HG03196 (cell line): ENCODE data around the gene LITAF.
A peak's percentile ranks its signal among the peaks of the same experiment; 100 is the strongest.
"Not testable (repeated sequence)": the region's sequence is repeated elsewhere in the genome, so short reads cannot be mapped to it uniquely, and the experiment has no call there.

Source experiments
- ATAC-seq: cut with Tn5 transposase; IDR thresholded peaks from one replicate; pipeline ENCODE4 v1.9.1; 2021; ENCODE audit not compliant: unreplicated experiment

Gene LITAF

GRCh38 chr16:11576427-11577289 is 10.1 kb downstream of the LITAF start:
- peak; percentile 59 for ATAC-seq

GRCh38 chr16:11575223-11575589 is 11.5 kb downstream of the LITAF start:
- no peak for ATAC-seq

- ATAC-seq = no peak
Measured at GRCh38 chr16:11572301-11572995, 14.3 kb downstream of the LITAF start.

DNA sequence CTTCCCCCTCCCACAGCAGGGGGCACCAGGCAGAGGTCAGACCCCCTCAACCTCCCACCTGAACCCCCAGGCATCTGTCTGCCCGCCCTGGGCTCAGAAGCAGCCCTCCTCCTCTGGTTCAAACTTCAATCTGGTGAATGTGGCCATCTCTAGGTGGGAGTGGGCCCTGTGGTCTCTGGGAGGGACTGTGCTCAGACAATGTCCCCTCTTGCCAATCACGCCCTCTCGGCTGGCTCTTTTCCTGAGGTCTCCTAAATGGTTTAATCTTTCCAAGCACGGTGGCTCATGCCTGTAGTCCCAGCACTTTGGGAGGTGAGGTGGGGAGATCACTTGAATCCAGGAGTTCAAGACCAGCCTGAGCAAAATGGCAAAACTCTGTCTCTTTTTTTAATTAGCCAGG is 15.2 kb downstream of the LITAF start:
- no peak for ATAC-seq

DNA sequence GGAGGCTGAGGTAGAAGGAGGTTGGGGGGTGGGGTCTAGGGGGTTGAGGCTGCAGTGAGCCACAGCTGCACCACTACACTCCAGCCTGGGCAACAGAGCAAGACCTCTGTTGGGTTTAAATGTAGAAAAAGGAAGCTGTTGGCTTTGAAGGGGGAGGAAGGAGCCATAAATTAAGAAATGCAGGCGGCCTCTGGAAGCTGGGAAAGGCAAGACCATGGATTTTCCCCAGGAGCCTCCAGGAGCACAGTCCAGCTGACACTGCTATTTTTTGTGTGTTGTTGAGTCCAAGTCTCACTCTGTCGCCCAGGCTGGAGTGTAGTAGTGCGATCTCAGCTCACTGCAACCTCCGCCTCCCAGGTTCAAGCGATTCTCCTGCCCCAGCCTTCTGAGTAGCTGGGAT is 15.9 kb downstream of the LITAF start:
- ATAC-seq = no peak

GRCh38 chr16:11570258-11570657 is 16.5 kb downstream of the LITAF start:
- no peak for ATAC-seq

- ATAC-seq = no peak
Measured at GRCh38 chr16:11566398-11566797, 20.3 kb downstream of the LITAF start.

GRCh38 chr16:11565665-11566064 is 21.1 kb downstream of the LITAF start:
- no peak for ATAC-seq

GRCh38 chr16:11564046-11564926 is 22.4 kb downstream of the LITAF start:
- ATAC-seq = no peak

DNA sequence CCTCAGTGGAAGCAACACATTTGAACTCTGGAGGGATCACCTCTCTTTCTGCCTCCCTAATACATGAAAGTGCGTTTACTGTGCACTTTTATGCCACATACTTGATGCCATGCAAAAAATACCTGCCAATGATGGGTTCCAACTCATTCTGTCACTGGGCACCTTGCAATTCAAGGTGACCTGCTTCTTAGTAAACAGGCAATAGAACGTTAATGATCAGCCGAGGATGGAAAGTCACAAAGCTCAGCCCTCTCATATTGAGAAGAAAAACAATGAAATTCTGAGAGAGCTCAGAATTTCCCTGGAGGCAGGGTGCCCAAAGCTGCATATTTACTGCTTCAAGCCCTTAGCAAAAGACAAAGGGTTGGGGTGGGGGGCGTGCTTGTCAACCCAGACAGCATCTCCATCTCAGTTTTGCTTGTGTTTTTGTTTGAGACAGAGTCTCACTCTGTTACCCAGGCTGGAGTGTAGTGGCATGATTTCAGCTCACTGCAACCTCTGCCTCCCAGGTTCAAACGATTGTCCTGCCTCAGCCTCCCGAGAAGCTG is 23.2 kb downstream of the LITAF start:
- ATAC-seq = no peak

DNA sequence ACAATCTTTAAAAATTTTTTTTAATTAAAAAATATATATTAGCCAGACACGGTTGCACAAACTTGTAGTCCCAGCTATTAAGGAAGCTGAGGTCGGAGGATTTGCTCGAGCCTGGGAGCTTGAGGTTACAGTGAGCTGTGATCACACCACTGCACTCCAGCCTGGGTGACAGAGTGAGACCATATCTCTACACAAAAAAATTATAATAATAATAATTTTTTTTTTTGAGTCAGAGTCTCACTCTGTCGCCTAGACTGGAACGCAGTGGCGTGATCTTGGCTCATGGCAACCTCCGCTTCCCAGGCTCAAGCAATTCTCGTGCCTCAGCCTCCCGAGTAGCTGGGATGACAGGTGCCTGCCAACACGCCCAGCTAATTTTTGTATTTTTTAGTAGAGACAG is 23.8 kb downstream of the LITAF start:
- ATAC-seq = no peak

- no peak for ATAC-seq
Measured at GRCh38 chr16:11562411-11562810, 24.3 kb downstream of the LITAF start.

GRCh38 chr16:11561856-11562255 is 24.9 kb downstream of the LITAF start:
- ATAC-seq = no peak

- ATAC-seq = no peak
Measured at GRCh38 chr16:11561454-11561805, 25.3 kb downstream of the LITAF start.

GRCh38 chr16:11560701-11561453 is 25.8 kb downstream of the LITAF start:
- no peak for ATAC-seq

- not testable (repeated sequence) for ATAC-seq
Measured at GRCh38 chr16:11558308-11558823, 28.4 kb downstream of the LITAF start.

GRCh38 chr16:11557801-11558200 is 28.9 kb downstream of the LITAF start:
- ATAC-seq = no peak

- no peak for ATAC-seq
Measured at GRCh38 chr16:11556945-11557720, 29.6 kb downstream of the LITAF start.

DNA sequence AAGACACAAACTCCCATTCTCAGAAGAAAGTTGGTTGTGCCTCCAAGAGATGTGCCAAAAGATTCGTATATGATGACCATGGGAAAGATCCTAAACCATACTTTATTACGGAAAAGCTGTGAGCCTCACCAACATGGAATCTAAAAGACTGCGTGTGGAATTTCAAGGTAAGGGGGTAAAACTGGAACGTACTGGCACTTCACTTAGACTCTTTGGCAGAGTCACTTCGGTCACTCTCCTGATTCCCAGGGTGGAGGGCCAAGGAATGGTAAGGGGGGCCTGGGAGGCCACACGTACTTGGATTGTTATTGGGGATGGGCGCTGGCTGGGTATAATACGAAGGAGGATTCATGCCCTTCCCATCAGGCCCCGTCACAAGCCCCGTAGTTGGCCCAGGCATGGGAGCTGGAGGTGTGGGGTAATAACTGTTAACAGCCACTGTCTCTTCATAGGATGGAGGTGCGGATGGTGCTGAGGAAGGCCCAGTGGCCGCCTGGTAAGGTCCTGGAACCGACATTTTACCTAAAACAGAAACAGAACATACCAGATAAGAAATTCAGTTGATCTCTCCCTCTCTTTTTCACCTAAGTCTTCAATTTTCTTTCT is 30.4 kb downstream of the LITAF start:
- ATAC-seq = no peak
